ENCODE results near the gene PHACTR1.

GRCh38 chr6:12698298-12698697 is 18.3 kb upstream of the PHACTR1 start:
- TF ChIP-seq CTCF (IDR thresholded peaks at IDR 0.05; ENCODE audit: low read depth, low read length) (no peak), EZH2phosphoT487 (IDR thresholded peaks at IDR 0.05; ENCODE audit: low read depth) (no peak)

Measured in OCI-LY3 (cell line).